GM21619 (cell line): ENCODE data around the gene DUSP19.
"Not testable (repeated sequence)": the region's sequence is repeated elsewhere in the genome, so short reads cannot be mapped to it uniquely, and the experiment has no call there.

Experiments used
- ATAC-seq: cut with Tn5 transposase; IDR thresholded peaks from one replicate; pipeline ENCODE4 v1.9.1; 2021; ENCODE audit not compliant: unreplicated experiment

Gene DUSP19, protein sequence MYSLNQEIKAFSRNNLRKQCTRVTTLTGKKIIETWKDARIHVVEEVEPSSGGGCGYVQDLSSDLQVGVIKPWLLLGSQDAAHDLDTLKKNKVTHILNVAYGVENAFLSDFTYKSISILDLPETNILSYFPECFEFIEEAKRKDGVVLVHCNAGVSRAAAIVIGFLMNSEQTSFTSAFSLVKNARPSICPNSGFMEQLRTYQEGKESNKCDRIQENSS

DNA sequence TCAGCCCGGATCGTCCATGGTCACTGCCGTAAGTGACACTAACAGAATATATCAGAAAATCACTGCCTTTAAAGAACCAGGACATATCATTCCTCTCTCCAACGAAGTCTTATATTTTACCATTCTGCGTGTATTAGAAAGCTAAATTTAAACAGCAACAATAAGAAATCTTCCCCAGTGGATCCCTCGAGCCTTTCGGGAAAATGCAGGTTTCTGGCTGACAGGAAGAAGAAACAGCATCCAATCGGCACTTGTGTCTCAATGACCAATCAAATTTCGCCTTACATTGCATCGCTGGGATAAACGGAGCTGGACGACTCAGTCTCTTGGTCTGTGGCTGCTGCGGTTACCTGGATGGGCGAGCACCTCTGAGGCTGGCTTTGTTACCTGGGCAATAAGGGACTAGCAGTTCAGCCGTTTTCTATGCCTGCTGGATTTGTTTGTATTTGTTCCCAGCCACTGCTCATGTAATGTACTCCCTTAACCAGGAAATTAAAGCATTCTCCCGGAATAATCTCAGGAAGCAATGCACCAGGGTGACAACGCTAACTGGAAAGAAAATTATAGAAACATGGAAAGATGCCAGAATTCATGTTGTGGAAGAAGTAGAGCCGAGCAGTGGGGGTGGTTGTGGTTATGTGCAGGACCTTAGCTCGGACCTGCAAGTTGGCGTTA, at the start of gene DUSP19:
DUSP19 (plus strand) TSS at position 284 of the 675 bp plus-strand sequence; CDS start at position 471, 187 bp downstream.
- ATAC-seq: peak; percentile 90

DNA sequence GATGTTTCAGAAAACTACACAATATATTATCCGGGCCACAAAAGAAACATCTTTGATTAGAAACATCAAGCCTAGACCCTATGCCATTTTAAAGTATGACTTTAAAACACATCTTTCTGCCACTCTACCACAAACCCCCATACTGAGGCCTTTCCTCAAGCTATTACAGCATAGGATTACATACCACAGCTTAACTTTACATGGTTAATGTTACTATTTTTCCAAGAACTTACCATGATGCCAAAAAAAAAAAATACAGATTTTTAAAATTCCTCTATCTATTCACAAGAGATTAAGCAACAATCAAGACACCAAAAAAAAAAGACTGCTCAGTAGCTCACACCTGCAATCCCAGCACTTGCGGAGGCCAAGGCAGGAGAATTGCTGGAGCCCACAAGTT, 49.3 kb upstream of the DUSP19 start:
- no peak for ATAC-seq

DNA sequence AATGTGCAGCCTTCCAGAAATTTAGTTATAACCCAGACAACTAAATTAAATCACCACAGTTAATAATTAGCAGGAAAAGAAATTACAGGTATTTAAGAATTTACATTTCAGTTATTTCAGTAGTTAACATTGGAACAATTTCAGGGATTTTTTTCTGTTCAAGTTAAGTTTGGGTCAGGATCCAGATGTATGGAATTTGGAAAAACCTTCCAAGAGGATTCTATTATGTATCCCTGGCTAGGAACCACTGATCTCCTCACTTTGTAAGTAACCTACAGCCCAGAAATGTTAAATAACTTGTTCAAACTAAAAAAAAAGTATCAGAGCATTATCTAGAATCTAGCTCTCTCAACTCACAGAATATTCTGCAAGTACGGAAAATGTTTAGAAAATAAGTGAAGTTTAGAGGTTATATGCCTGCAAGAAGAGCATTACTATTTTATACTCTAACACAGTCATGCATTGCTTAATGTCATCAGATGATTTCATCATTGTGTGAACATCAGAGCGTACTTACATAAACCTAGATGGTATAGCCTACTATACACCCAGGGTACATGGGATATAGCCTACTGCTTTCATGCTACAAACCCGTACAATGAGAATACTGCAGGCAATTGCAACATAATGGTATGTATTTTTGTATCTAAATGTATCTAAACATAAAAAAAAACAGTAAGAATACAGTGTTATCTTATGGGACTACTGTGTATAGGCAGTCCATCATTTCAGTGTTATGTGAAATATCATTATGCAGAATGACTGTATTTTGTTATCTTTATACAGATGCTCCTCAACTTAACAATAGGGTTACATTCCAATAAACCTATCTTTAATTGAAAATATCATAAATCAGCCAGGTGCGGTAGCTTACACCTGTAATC, 46.4 kb upstream of the DUSP19 start:
- ATAC-seq: no peak

GRCh38 chr2:183033951-183034350, 44.6 kb upstream of the DUSP19 start:
- no peak for ATAC-seq

GRCh38 chr2:183034806-183035205, 43.7 kb upstream of the DUSP19 start:
- no peak for ATAC-seq

GRCh38 chr2:183035298-183035953, 43.1 kb upstream of the DUSP19 start:
- ATAC-seq: no peak

- ATAC-seq: peak; percentile 48
Measured at GRCh38 chr2:183035954-183036669, 42.4 kb upstream of the DUSP19 start.

- no peak for ATAC-seq
Measured at GRCh38 chr2:183037074-183037552, 41.4 kb upstream of the DUSP19 start.

DNA sequence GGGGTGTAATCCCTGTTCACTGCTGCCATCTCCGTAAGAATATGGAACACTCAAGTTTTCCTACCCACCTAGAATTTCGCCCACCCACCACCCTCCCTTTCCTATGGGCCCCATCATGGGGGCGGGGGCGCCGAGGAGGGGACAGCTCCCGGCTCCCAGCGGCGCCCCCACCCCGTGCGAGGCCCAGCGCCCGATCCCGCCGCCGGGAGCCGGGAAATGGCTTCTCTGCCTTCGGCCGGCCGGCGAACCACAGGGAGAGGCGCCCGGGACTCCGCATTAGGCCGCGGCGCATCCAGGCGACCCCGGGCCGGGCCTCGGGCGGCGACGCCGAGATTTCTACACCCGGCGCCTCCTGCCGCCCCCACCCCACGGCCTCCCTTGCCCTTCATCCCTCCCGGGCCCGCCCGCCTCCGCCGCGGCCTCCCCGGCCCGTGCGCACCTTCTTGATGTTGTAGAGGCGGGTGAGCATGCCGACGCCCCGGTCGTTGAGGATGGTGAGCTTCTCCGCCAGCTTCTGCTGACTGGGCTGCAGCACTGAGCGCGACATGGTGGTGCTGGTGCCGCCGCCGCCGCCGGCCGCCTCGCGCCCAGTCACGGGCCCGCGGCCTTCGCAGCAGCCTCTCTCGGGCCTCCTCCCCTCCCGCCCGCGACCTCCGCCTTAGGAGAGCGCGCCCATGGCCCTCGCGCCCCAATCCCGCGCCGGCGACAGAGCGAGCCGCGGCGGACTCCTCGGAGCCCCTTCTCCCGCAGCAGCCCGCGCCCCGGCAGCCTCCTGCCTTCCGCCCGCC, 40.8 kb upstream of the DUSP19 start:
- peak; percentile 44 for ATAC-seq

GRCh38 chr2:183038341-183039300, 39.9 kb upstream of the DUSP19 start, which contains the start of gene NCKAP1:
NCKAP1 (minus strand) TSS chr2:183038457; CDS start chr2:183038099, 358 bp downstream.
- ATAC-seq: peak; percentile 67

DNA sequence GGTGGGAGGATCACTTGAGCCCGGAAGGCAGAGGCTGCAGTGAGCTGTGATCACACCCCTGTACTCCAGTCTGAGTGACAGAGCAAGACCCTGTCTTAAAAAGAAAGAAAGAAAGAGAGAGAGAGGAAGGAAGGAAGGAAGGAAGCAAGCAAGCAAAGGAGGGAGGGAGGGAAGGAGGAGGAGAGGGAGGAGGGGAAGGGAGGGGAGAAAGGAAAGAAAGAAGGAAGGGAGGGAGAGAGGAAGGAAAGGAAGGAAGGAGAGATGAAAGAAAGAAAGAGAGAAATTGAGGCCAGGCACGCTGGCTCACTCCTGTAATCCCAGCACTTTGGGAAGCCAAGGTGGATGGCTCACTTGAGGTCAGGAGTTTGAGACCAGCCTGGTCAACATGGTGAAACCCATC, 37.9 kb upstream of the DUSP19 start:
- no peak for ATAC-seq

- not testable (repeated sequence) for ATAC-seq
Measured at GRCh38 chr2:183043580-183043979, 35.0 kb upstream of the DUSP19 start.

- ATAC-seq: not testable (repeated sequence)
Measured at GRCh38 chr2:183047486-183048125, 30.9 kb upstream of the DUSP19 start.

- ATAC-seq: no peak
Measured at GRCh38 chr2:183049420-183049819, 29.1 kb upstream of the DUSP19 start.

GRCh38 chr2:183057333-183057985, 21.1 kb upstream of the DUSP19 start:
- peak; percentile 48 for ATAC-seq

DNA sequence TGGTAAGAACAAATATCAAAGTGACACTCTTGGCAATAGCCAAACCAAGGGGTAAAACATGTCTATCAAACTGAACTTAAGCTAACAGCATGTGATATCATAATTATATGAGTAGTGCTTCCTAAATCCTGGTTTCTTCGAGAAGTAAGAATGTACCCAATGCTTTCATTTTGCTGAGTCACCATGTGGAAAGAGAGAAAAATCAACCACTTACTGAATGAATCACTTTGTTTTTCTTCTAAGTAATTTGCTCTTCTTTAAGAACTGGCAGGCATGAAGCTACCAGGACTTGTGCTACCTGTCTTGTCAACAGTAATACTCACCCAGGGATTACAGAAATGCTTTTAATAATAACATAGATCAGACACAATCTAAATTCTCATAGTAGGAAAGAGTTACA, 19.0 kb upstream of the DUSP19 start:
- no peak for ATAC-seq

GRCh38 chr2:183060571-183061231, 17.8 kb upstream of the DUSP19 start:
- ATAC-seq: no peak
